Glutamatergic neuron (in vitro differentiated cells): ENCODE measurements around the gene TAX1BP1. TPM values are rescaled to one million over a fixed set of nuclear protein-coding genes. Genes with fewer than 3 reads are reported as not detected.

Experiments
- DNase-seq: peaks from one replicate; pipeline ENCODE4 v3.0.0; 2022
- H3K27ac Mint-ChIP-seq: one replicate; pipeline ENCODE4 v1.8.0; 2020; ENCODE audit warnings: mild to moderate bottlenecking, mixed read lengths, inconsistent platforms; ENCODE audit not compliant: unreplicated experiment
- H3K27me3 Mint-ChIP-seq: one replicate; pipeline ENCODE4 v1.8.0; 2020; ENCODE audit warnings: mild to moderate bottlenecking, moderate library complexity, mixed read lengths, inconsistent platforms; ENCODE audit not compliant: unreplicated experiment
- H3K36me3 Mint-ChIP-seq: one replicate; pipeline ENCODE4 v1.8.0; 2020; ENCODE audit warnings: mild to moderate bottlenecking, mixed read lengths, inconsistent platforms; ENCODE audit not compliant: unreplicated experiment
- H3K4me1 Mint-ChIP-seq: one replicate; pipeline ENCODE4 v1.8.0; 2020; ENCODE audit warnings: mild to moderate bottlenecking, low read depth, mixed read lengths, inconsistent platforms; ENCODE audit not compliant: unreplicated experiment
- H3K4me3 Mint-ChIP-seq: one replicate; pipeline ENCODE4 v1.8.0; 2020; ENCODE audit warnings: mild to moderate bottlenecking, mixed read lengths, inconsistent platforms; ENCODE audit not compliant: unreplicated experiment
- H3K9me3 Mint-ChIP-seq: one replicate; pipeline ENCODE4 v1.8.0; 2020; ENCODE audit warnings: mild to moderate bottlenecking, moderate library complexity, mixed read lengths, inconsistent platforms; ENCODE audit not compliant: unreplicated experiment
- total RNA-seq: library from RNA; stranded (reverse); fragmentation: NEBNext Ultra II Directional; extraction: Animal tissue kit (Norgen Biotek cat#: 25700); gene quantifications from one replicate; pipeline ENCODE4 v1.2.1, GENCODE V29; 2021; ENCODE audit not compliant: unreplicated experiment
- TF ChIP-seq, protein P1 (sequence below): fragments of 200-600 bp; sonication (generic); IDR thresholded peaks from one replicate; pipeline ENCODE4 v1.5.0; 2021; ENCODE audit not compliant: partially characterized antibody, unreplicated experiment

Gene TAX1BP1
- total RNA-seq, 1 donor from 2014 or later, result 103 TPM

DNA sequence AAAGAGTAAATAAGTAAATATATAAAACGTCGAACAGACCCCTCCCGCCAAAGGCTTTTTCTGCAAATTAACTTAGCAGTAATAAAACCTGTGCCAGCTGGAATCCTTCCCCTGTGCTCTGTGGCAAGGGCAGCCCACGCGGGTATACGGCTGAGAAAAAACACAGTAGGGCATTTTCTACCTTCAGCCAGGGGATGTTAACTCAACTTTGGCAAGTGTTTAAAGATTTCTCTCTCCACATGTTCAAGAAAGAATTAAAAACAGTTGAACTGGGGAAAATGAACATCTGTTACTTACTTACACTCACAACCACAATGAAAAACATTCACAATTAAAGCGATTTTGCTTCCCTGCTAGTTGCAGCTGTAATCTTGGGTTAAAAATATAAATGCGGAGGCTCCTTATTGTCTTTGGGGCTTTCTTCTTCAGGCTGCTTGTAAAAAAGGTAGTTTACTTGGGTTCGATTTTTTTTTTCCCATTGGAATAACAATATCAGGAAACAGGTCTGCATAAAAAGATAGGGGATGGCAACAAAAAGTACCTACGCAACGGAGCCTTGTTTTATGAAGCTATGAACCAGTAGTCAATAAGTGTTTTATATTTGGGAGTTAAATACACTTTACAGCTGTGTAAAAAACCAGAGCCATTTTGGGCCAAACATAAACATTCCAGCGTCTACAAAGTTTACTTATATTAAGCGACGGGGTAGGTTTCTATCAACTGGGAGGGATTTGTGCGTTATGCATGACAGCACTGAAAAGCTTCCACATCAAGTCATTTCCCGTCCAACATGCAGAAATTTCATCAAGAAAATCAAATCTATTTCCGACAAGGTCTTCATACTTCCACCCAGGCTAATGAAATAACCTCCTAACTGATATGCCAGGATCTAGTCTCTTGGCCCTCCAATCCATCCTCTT lies 132.7 kb downstream of the TAX1BP1 start:
- H3K9me3 Mint-ChIP-seq, result no peaks in the 10 kb centered on the region
- H3K27me3 Mint-ChIP-seq, result peaks cover 2% of the 10 kb centered on the region
- H3K36me3 Mint-ChIP-seq, result peaks cover 8% of the 10 kb centered on the region
- TF ChIP-seq, protein P1, sequence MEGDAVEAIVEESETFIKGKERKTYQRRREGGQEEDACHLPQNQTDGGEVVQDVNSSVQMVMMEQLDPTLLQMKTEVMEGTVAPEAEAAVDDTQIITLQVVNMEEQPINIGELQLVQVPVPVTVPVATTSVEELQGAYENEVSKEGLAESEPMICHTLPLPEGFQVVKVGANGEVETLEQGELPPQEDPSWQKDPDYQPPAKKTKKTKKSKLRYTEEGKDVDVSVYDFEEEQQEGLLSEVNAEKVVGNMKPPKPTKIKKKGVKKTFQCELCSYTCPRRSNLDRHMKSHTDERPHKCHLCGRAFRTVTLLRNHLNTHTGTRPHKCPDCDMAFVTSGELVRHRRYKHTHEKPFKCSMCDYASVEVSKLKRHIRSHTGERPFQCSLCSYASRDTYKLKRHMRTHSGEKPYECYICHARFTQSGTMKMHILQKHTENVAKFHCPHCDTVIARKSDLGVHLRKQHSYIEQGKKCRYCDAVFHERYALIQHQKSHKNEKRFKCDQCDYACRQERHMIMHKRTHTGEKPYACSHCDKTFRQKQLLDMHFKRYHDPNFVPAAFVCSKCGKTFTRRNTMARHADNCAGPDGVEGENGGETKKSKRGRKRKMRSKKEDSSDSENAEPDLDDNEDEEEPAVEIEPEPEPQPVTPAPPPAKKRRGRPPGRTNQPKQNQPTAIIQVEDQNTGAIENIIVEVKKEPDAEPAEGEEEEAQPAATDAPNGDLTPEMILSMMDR, result no peak
- H3K4me3 Mint-ChIP-seq, result no peak overlapping the region
- H3K27ac Mint-ChIP-seq, result no peak overlapping the region
- DNase-seq, result no peak
- peaks cover 11% of the 10 kb centered on the region for H3K4me1 Mint-ChIP-seq

DNA sequence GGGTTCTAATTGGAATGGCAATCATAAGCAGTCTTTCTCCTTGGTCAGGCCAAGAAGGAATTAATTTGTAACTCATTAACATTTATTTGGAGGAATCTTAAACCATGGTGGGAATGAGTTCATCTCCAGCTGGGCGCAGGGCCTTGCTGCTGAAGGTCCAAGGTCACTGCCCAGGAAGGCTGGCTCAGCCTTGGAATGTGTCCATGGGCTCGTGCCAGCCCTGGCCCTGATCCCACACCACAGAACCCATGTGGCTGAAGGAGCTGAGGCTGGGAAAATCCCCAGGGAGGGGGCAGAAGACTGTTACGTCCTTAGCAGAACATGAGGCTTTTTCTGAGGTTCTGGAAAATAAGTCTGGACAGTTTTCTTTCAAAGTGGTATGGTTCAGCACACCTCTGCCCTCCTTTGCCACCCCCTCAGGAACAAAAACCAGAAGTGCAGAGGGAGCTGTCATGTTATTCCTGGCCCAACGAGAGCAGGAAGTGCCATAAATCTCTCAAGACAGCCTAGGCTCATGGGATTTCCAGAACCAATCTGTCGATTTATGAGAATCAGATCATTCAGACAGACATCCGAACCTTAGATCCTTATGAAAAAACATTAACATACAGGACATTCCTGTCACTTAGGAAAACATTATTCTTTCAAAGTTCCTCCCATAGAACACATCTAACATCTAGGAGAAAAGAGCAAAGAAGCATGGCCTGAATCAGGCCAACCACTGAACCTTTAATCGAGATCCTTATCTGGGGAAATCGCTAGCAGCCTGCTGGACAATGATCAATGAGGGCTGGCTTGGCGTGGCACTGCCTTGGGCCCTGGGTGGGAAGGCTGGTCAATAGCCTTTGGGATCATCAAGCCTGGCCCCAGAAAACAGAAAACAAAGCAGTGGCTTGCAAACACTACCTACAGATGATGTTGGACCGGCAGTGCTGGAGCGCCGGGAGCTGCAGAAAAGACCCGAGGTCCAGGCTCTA lies 134.3 kb downstream of the TAX1BP1 start:
- Mint-ChIP-seq H3K27ac (no peak overlapping the region), H3K27me3 (no peaks in the 10 kb centered on the region), H3K9me3 (no peaks in the 10 kb centered on the region), H3K4me3 (no peak overlapping the region), H3K4me1 (peaks cover 9% of the 10 kb centered on the region), H3K36me3 (peaks cover 8% of the 10 kb centered on the region)
- no peak for DNase-seq
- TF ChIP-seq, protein P1, result no peak

DNA sequence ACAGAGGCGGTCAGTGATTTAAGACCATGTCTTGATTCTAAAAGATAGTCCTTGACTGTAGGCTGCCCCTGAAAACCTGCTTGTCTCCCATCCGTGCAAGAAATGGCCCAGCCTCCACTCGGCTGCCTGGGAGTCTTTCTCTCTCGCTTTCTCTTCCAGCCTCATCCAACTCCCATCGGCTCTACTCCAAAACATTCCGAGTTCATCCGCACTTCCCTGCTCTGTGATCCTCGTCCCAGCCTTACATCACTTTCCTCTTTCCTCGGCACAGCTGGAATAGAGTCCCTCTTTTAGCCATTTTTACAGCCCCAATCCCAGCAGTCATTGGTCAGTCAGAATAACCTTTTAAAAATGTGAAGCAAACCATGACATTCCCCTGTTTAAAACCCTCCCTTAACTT lies 135.1 kb downstream of the TAX1BP1 start:
- Mint-ChIP-seq H3K9me3 (no peaks in the 10 kb centered on the region), H3K36me3 (peaks cover 8% of the 10 kb centered on the region), H3K4me3 (no peak overlapping the region), H3K27me3 (no peaks in the 10 kb centered on the region), H3K27ac (no peak overlapping the region), H3K4me1 (peaks cover 9% of the 10 kb centered on the region)
- no peak for DNase-seq
- TF ChIP-seq, protein P1, result no peak

DNA sequence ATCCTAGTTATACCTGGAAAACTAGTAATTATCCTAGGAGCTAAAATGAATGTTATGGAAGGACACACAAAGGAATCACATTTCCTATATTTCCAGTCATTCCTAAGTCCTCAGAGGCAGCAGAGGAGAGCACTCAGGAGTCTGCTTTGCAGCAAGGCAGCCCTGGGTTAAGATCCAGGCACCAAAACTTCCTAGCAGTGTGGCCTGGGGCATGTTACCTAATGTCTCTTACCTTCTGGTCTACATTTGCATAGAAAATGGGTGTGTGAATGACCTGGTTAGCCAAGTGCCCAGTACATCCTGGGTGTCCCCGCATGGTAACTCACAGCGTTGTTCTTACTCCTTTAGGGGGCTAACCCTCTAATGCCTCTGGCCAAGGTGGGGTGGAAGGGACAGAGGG lies 135.9 kb downstream of the TAX1BP1 start:
- peaks cover 8% of the 10 kb centered on the region for H3K36me3 Mint-ChIP-seq
- no peaks in the 10 kb centered on the region for H3K27me3 Mint-ChIP-seq
- no peak overlapping the region for H3K4me3 Mint-ChIP-seq
- TF ChIP-seq, protein P1, result no peak
- no peak overlapping the region for H3K27ac Mint-ChIP-seq
- H3K9me3 Mint-ChIP-seq, result no peaks in the 10 kb centered on the region
- H3K4me1 Mint-ChIP-seq, result peaks cover 9% of the 10 kb centered on the region
- no peak for DNase-seq
